ENCODE data around the gene TRERF1.

Gene TRERF1

GRCh38 chr6:42301986-42302385 is 149.7 kb downstream of the TRERF1 start:
- no peak for DNase-seq

- no peak for DNase-seq
These were observed 151.0 kb downstream of the TRERF1 start for GRCh38 chr6:42300701-42301100.

GRCh38 chr6:42300185-42300584 is 151.5 kb downstream of the TRERF1 start:
- no peak for DNase-seq

GRCh38 chr6:42297661-42298060 is 154.1 kb downstream of the TRERF1 start:
- no peak for DNase-seq

GRCh38 chr6:42296614-42297013 is 155.1 kb downstream of the TRERF1 start:
- no peak for DNase-seq

- no peak for DNase-seq
These were observed 156.0 kb downstream of the TRERF1 start for GRCh38 chr6:42295677-42296076.

GRCh38 chr6:42295181-42295580 is 156.5 kb downstream of the TRERF1 start:
- no peak for DNase-seq

- no peak for DNase-seq
These were observed 157.0 kb downstream of the TRERF1 start for GRCh38 chr6:42294759-42295158.

- DNase-seq = no peak
These were observed 158.2 kb downstream of the TRERF1 start for GRCh38 chr6:42293386-42293977.

- no peak for DNase-seq
These were observed 159.6 kb downstream of the TRERF1 start for GRCh38 chr6:42292004-42292740.

GRCh38 chr6:42287756-42288155 is 164.0 kb downstream of the TRERF1 start:
- no peak for DNase-seq

GRCh38 chr6:42281570-42281969 is 170.2 kb downstream of the TRERF1 start:
- no peak for DNase-seq

- no peak for DNase-seq
These were observed 170.7 kb downstream of the TRERF1 start for GRCh38 chr6:42280966-42281533.

- DNase-seq = no peak
These were observed 171.6 kb downstream of the TRERF1 start for GRCh38 chr6:42279966-42280629.

GRCh38 chr6:42279144-42279781 is 172.5 kb downstream of the TRERF1 start:
- no peak for DNase-seq

- DNase-seq = no peak
These were observed 173.4 kb downstream of the TRERF1 start for GRCh38 chr6:42278131-42278853.

- DNase-seq = no peak
These were observed 175.5 kb downstream of the TRERF1 start for GRCh38 chr6:42276034-42276890.

GRCh38 chr6:42275376-42276033 is 176.2 kb downstream of the TRERF1 start:
- no peak for DNase-seq

GRCh38 chr6:42274898-42275297 is 176.8 kb downstream of the TRERF1 start:
- no peak for DNase-seq

- no peak for DNase-seq
These were observed 179.6 kb downstream of the TRERF1 start for GRCh38 chr6:42271834-42272805.
